GM21825 (cell line): Measurements from ENCODE around the gene POU4F2.
"Not testable (repeated sequence)": the region's sequence is repeated elsewhere in the genome, so short reads cannot be mapped to it uniquely, and the experiment has no call there.

Experiments
- ATAC-seq: cut with Tn5 transposase; IDR thresholded peaks from one replicate; pipeline ENCODE4 v1.9.1; 2021; ENCODE audit warnings: mild to moderate bottlenecking, moderate library complexity; ENCODE audit not compliant: unreplicated experiment

The POU4F2 gene

GRCh38 chr4:146654687-146655520, 16.2 kb downstream of the POU4F2 start:
- ATAC-seq = no peak

- no peak for ATAC-seq
Measured at GRCh38 chr4:146655521-146655856, 16.8 kb downstream of the POU4F2 start.

- ATAC-seq = no peak
Measured at GRCh38 chr4:146661367-146661766, 22.7 kb downstream of the POU4F2 start.

GRCh38 chr4:146663968-146664311, 25.2 kb downstream of the POU4F2 start:
- not testable (repeated sequence) for ATAC-seq

- no peak for ATAC-seq
Measured at GRCh38 chr4:146674829-146675570, 36.3 kb downstream of the POU4F2 start.
